Liver (tissue), 9 donors: ENCODE data around the gene CNEP1R1. TPM values are rescaled to one million over a fixed set of nuclear protein-coding genes. Genes with fewer than 3 reads are reported as not detected.

ENCODE experiments used
- DNase-seq: peaks from one replicate; pipeline ENCODE4 v3.0.0-alpha.2; 2017; ENCODE audit warnings: low spot score
- H3K27ac ChIP-seq, 2 donors: one replicate each; pipeline ENCODE4 v1.7.0; 2013; ENCODE audit warnings: inconsistent platforms in 2 of 2, low read length in 2 of 2, control low read depth in 1 of 2, low read depth in 1 of 2, mild to moderate bottlenecking in 1 of 2
- H3K27me3 ChIP-seq, 4 donors: one replicate each; pipeline versions ENCODE4 v1.6.1 to v1.7.0; 2013; ENCODE audit warnings: low read length in 3 of 4, inconsistent platforms in 1 of 4, mild to moderate bottlenecking in 1 of 4, moderate library complexity in 1 of 4; ENCODE audit not compliant: control insufficient read depth in 4 of 4, insufficient read depth in 4 of 4
- H3K36me3 ChIP-seq, 4 donors: one replicate each; pipeline versions ENCODE4 v1.6.1 to v1.7.0; 2013; ENCODE audit warnings: low read length in 3 of 4, mild to moderate bottlenecking in 3 of 4, low read depth in 1 of 4, moderate library complexity in 1 of 4; ENCODE audit not compliant: control insufficient read depth in 4 of 4, insufficient read depth in 3 of 4
- H3K4me1 ChIP-seq, 4 donors: one replicate each; pipeline versions ENCODE4 v1.6.1 to v1.7.0; 2013; ENCODE audit warnings: low read length in 3 of 4, mild to moderate bottlenecking in 3 of 4, moderate library complexity in 1 of 4; ENCODE audit not compliant: control insufficient read depth in 4 of 4, insufficient read depth in 4 of 4
- H3K4me3 ChIP-seq, 3 donors: one replicate each; pipeline versions ENCODE4 v1.6.1 to v1.7.0; 2013; ENCODE audit warnings: low read length in 3 of 3, control low read depth in 1 of 3, low read depth in 1 of 3, mild to moderate bottlenecking in 1 of 3
- H3K9ac ChIP-seq, 2 donors: one replicate each; pipeline ENCODE4 v1.7.0; 2013; ENCODE audit warnings: low read length in 2 of 2, mild to moderate bottlenecking in 2 of 2, moderate library complexity in 2 of 2, control low read depth in 1 of 2, low read depth in 1 of 2
- H3K9me3 ChIP-seq, 4 donors: one replicate each; pipeline versions ENCODE4 v1.6.1 to v1.7.0; 2013; ENCODE audit warnings: low read length in 3 of 4; ENCODE audit not compliant: control insufficient read depth in 4 of 4
- EGR1 ChIP-seq, 2 donors: IDR thresholded peaks; 2 replicates each; pipeline ENCODE4 v1.6.1; 2016 to 2018; ENCODE audit warnings: antibody characterized with exemption in 2 of 2, low read depth in 2 of 2
- GABPA ChIP-seq, 2 donors: IDR thresholded peaks in 1 of 2; conservative IDR thresholded peaks in 1 of 2; 2 replicates each; pipeline ENCODE4 v1.6.1; 2016; ENCODE audit warnings: antibody characterized with exemption in 2 of 2, mild to moderate bottlenecking in 1 of 2, moderate library complexity in 1 of 2
- HNF4A ChIP-seq, 2 donors: conservative IDR thresholded peaks; 2 replicates each; pipeline ENCODE4 v1.6.1; 2016; ENCODE audit warnings: antibody characterized with exemption in 2 of 2, mild to moderate bottlenecking in 2 of 2
- HNF4G ChIP-seq: IDR thresholded peaks from 2 replicates; pipeline ENCODE4 v1.6.1; 2016; ENCODE audit warnings: antibody characterized with exemption
- JUND ChIP-seq, 2 donors: IDR thresholded peaks; 2 replicates each; pipeline ENCODE4 v1.6.1; 2016; ENCODE audit warnings: antibody characterized with exemption in 2 of 2
- NR2F2 ChIP-seq: IDR thresholded peaks from 2 replicates; pipeline ENCODE4 v1.6.1; 2016; ENCODE audit warnings: antibody characterized with exemption
- RXRA ChIP-seq, 2 donors: IDR thresholded peaks; 2 replicates each; pipeline ENCODE4 v1.6.1; 2017 to 2018; ENCODE audit warnings: antibody characterized with exemption in 2 of 2, mild to moderate bottlenecking in 1 of 2
- SP1 ChIP-seq: IDR thresholded peaks from 2 replicates; pipeline ENCODE4 v1.6.1; 2018; ENCODE audit warnings: antibody characterized with exemption, mild to moderate bottlenecking
- TAF1 ChIP-seq: conservative IDR thresholded peaks from 2 replicates; pipeline ENCODE4 v1.6.1; 2016; ENCODE audit warnings: antibody characterized with exemption, mild to moderate bottlenecking
- YY1 ChIP-seq: IDR thresholded peaks from 2 replicates; pipeline ENCODE4 v1.6.1; 2016; ENCODE audit warnings: antibody characterized with exemption, mild to moderate bottlenecking
- WGBS: extraction: QIAGEN DNeasy Blood & Tissue Kit; methylation state at CpG from one replicate; pipeline ENCODE4 v1.1.7; 2013; 5-methylcytosine and 5-hydroxymethylcytosine counted together
- polyA plus RNA-seq, 2 donors: library from polyadenylated mRNA; stranded (reverse) in 1 of 2; unstranded in 1 of 2; fragments of 200-250 nt in 1 of 2; fragments of >200 nt in 1 of 2; fragmentation: Nextera tagmentation in 1 of 2; extraction: Ambion mirVana in 1 of 2; gene quantifications; one replicate each; pipeline versions ENCODE4 v1.2.1 to v1.2.3, GENCODE V29; 2013 to 2015
- total RNA-seq, 2 donors: library from RNA; depleted of rRNA; stranded (reverse); fragments of >200 nt; gene quantifications; one replicate each; pipeline ENCODE4 v1.2.3, GENCODE V29; 2014
- TF ChIP-seq, protein P1 (sequence below): IDR thresholded peaks from 2 replicates; pipeline ENCODE4 v1.6.1; 2016; ENCODE audit warnings: antibody characterized with exemption
- TF ChIP-seq, protein P2 (sequence below): fragments of 150-350 bp; IDR thresholded peaks from 2 replicates; pipeline ENCODE4 v1.5.1; 2017; ENCODE audit warnings: improper control_type of control experiment, low read depth, low read length; ENCODE audit not compliant: missing input control
- TF ChIP-seq, protein P3 (sequence below): IDR thresholded peaks from 2 replicates; pipeline ENCODE4 v1.6.1; 2016; ENCODE audit warnings: antibody characterized with exemption
- TF ChIP-seq, protein P4 (sequence below): IDR thresholded peaks from 2 replicates; pipeline ENCODE4 v1.6.1; 2016; ENCODE audit warnings: antibody characterized with exemption, mild to moderate bottlenecking
- donor health status: healthy.
- donor health status: healthy.
- donor health status: healthy.
- donor health status: healthy.
- donor health status: healthy.

CNEP1R1 gene
- total and polyA plus RNA-seq, 4 donors: 4.2 to 21.6 (median 8.8) TPM

GRCh38 chr16:50025537-50025931 lies 509 bp downstream of the CNEP1R1 start:
- under 1% methylated on average over 17 of the region's 17 CpGs for WGBS
- H3K27ac ChIP-seq: peak overlapping the region; percentile 14 to 79
- peaks cover 0 to 14% (median 7%) of the 10 kb centered on the region in 4 donors for H3K4me1 ChIP-seq
- no peak for DNase-seq
- no peaks in the 10 kb centered on the region for H3K27me3 ChIP-seq
- H3K4me3 ChIP-seq: peak overlapping the region; percentile 61 to 99 (median 92)
- no peaks in the 10 kb centered on the region for H3K9me3 ChIP-seq
- TF ChIP-seq, protein P1, sequence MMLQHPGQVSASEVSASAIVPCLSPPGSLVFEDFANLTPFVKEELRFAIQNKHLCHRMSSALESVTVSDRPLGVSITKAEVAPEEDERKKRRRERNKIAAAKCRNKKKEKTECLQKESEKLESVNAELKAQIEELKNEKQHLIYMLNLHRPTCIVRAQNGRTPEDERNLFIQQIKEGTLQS: no peak
- TF ChIP-seq YY1: no peak
- TF ChIP-seq SP1: no peak
- TF ChIP-seq GABPA (IDR thresholded peaks at IDR 0.05 in 1 of 2, conservative IDR thresholded peaks at IDR 0.05 in 1 of 2): no peak
- peaks cover 0 to 10% (median 2%) of the 10 kb centered on the region in 4 donors for H3K36me3 ChIP-seq
- peak overlapping the region; percentile 61 to 90 for H3K9ac ChIP-seq

DNA sequence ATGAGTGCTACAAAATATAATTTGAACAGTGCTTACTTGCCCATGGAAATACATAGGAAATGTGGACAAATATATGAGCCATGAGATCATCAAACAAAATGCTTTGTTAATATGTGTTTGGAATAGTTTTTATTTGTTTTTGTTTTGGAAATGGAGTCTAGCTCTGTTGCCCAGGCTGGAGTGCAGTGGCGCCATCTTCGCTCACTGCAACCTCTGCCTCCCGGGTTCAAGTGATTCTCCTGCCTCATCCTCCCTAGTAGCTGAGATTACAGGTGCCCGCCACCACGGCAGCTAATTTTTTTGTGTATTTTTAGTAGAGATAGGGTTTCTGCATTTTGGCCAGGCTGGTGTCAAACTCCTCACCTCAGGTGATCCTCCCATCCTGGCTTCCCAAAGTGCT lies 2.8 kb downstream of the CNEP1R1 start:
- no peak overlapping the region for H3K27ac ChIP-seq
- peaks cover 1 to 27% (median 5%) of the 10 kb centered on the region in 4 donors for H3K36me3 ChIP-seq
- WGBS: 96% methylated on average over 5 of the region's 5 CpGs
- no peaks in the 10 kb centered on the region for H3K9me3 ChIP-seq
- no peak for DNase-seq
- no peak overlapping the region for H3K9ac ChIP-seq
- TF ChIP-seq, protein P1: no peak
- TF ChIP-seq HNF4G (no peak), EGR1 (IDR thresholded peaks at IDR 0.05; ENCODE audit: low read depth in 2 of 2) (no peak), RXRA (IDR thresholded peaks at IDR 0.05) (no peak), SP1 (no peak), HNF4A (conservative IDR thresholded peaks at IDR 0.05) (no peak), JUND (IDR thresholded peaks at IDR 0.05) (no peak), TAF1 (no peak), NR2F2 (no peak)
- TF ChIP-seq, protein P2, sequence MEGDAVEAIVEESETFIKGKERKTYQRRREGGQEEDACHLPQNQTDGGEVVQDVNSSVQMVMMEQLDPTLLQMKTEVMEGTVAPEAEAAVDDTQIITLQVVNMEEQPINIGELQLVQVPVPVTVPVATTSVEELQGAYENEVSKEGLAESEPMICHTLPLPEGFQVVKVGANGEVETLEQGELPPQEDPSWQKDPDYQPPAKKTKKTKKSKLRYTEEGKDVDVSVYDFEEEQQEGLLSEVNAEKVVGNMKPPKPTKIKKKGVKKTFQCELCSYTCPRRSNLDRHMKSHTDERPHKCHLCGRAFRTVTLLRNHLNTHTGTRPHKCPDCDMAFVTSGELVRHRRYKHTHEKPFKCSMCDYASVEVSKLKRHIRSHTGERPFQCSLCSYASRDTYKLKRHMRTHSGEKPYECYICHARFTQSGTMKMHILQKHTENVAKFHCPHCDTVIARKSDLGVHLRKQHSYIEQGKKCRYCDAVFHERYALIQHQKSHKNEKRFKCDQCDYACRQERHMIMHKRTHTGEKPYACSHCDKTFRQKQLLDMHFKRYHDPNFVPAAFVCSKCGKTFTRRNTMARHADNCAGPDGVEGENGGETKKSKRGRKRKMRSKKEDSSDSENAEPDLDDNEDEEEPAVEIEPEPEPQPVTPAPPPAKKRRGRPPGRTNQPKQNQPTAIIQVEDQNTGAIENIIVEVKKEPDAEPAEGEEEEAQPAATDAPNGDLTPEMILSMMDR: no peak
- TF ChIP-seq, protein P3, sequence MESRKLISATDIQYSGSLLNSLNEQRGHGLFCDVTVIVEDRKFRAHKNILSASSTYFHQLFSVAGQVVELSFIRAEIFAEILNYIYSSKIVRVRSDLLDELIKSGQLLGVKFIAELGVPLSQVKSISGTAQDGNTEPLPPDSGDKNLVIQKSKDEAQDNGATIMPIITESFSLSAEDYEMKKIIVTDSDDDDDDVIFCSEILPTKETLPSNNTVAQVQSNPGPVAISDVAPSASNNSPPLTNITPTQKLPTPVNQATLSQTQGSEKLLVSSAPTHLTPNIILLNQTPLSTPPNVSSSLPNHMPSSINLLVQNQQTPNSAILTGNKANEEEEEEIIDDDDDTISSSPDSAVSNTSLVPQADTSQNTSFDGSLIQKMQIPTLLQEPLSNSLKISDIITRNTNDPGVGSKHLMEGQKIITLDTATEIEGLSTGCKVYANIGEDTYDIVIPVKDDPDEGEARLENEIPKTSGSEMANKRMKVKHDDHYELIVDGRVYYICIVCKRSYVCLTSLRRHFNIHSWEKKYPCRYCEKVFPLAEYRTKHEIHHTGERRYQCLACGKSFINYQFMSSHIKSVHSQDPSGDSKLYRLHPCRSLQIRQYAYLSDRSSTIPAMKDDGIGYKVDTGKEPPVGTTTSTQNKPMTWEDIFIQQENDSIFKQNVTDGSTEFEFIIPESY: no peak
- TF ChIP-seq, protein P4, sequence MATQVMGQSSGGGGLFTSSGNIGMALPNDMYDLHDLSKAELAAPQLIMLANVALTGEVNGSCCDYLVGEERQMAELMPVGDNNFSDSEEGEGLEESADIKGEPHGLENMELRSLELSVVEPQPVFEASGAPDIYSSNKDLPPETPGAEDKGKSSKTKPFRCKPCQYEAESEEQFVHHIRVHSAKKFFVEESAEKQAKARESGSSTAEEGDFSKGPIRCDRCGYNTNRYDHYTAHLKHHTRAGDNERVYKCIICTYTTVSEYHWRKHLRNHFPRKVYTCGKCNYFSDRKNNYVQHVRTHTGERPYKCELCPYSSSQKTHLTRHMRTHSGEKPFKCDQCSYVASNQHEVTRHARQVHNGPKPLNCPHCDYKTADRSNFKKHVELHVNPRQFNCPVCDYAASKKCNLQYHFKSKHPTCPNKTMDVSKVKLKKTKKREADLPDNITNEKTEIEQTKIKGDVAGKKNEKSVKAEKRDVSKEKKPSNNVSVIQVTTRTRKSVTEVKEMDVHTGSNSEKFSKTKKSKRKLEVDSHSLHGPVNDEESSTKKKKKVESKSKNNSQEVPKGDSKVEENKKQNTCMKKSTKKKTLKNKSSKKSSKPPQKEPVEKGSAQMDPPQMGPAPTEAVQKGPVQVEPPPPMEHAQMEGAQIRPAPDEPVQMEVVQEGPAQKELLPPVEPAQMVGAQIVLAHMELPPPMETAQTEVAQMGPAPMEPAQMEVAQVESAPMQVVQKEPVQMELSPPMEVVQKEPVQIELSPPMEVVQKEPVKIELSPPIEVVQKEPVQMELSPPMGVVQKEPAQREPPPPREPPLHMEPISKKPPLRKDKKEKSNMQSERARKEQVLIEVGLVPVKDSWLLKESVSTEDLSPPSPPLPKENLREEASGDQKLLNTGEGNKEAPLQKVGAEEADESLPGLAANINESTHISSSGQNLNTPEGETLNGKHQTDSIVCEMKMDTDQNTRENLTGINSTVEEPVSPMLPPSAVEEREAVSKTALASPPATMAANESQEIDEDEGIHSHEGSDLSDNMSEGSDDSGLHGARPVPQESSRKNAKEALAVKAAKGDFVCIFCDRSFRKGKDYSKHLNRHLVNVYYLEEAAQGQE: no peak
- H3K4me1 ChIP-seq: peaks cover 0 to 14% (median 7%) of the 10 kb centered on the region in 4 donors
- H3K27me3 ChIP-seq: no peaks in the 10 kb centered on the region
- no peak overlapping the region for H3K4me3 ChIP-seq
